Measurements from ENCODE around the gene VPS52. TPM values are rescaled to one million over a fixed set of nuclear protein-coding genes. Genes with fewer than 3 reads are reported as not detected.

VPS52 gene
- total RNA-seq, 1 experiment from 2014 or later: 58.2 TPM

DNA sequence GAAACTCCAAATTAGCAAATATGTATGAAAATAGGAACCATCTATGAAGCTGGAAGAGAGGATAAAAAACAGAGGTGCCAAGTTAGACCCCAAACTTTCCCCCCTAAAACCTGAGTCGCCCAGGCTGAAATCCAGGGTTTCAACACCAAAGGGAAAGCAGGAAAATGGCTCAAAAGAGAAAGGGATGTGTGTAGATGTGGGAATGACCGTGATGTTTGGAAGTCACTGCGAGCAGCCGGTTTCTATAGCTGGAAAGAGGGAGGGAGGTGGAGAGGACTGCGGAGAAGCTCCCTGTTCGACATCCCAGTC, 58.9 kb downstream of the VPS52 start:
- RAD21 ChIA-PET (ENCODE audit: low non-redundant PET in 1 of 2, low total read pairs in 2 of 2, uncharacterized antibody in 2 of 2, unreplicated experiment in 2 of 2): no interaction called here
- Histone ChIP-seq H3K36me3 (ENCODE audit: control insufficient read depth in 1 of 2, insufficient read depth in 2 of 2, low read length in 2 of 2) (peaks cover 10 to 15% of the 10 kb centered on the region in 2 experiments; a peak in 3 of 4 replicates), H3K9me3 (ENCODE audit: control insufficient read depth in 1 of 2, insufficient read depth in 1 of 2, low read depth in 1 of 2, low read length in 2 of 2) (no peaks in the 10 kb centered on the region), H3K9ac (ENCODE audit: low read length) (no peak overlapping the region), H3K9me2 (ENCODE audit: insufficient read depth) (no peaks in the 10 kb centered on the region), H3K4me1 (ENCODE audit: control insufficient read depth in 1 of 2, insufficient read depth in 2 of 2, low read length in 2 of 2) (peaks cover 2 to 8% of the 10 kb centered on the region in 2 experiments; a peak in 1 of 4 replicates), H4K20me1 (ENCODE audit: insufficient read depth) (no peaks in the 10 kb centered on the region), H3K27me3 (ENCODE audit: insufficient read depth, low read length) (no peaks in the 10 kb centered on the region), H3K27ac (ENCODE audit: low read depth, low read length) (no peak overlapping the region), H3K79me2 (ENCODE audit: insufficient read depth, low read length) (peaks cover 15% of the 10 kb centered on the region), H3K4me2 (ENCODE audit: low read length) (no peak overlapping the region), H2AFZ (ENCODE audit: low read depth, low read length, poor library complexity, severe bottlenecking) (no peak overlapping the region), H3K4me3 (replicated peaks in 1 of 2; ENCODE audit: low read depth in 1 of 2, low read length in 2 of 2) (no peak overlapping the region)
- DNase-seq (ENCODE audit: low read depth, low spot score): no peak
- intact Hi-C loops (cut with micrococcal nuclease): no loop called here
- no TSS peak for BruUV-seq (replicated peaks)
- ATAC-seq: no peak
- TF ChIP-seq EGR1 (IDR thresholded peaks at IDR 0.05; ENCODE audit: low read depth): no peak
- TF ChIP-seq, protein P1, sequence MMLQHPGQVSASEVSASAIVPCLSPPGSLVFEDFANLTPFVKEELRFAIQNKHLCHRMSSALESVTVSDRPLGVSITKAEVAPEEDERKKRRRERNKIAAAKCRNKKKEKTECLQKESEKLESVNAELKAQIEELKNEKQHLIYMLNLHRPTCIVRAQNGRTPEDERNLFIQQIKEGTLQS (IDR thresholded peaks at IDR 0.05): no peak
- TF ChIP-seq, protein P2, sequence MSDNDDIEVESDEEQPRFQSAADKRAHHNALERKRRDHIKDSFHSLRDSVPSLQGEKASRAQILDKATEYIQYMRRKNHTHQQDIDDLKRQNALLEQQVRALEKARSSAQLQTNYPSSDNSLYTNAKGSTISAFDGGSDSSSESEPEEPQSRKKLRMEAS (IDR thresholded peaks at IDR 0.05): no peak
- TF ChIP-seq, protein P3, sequence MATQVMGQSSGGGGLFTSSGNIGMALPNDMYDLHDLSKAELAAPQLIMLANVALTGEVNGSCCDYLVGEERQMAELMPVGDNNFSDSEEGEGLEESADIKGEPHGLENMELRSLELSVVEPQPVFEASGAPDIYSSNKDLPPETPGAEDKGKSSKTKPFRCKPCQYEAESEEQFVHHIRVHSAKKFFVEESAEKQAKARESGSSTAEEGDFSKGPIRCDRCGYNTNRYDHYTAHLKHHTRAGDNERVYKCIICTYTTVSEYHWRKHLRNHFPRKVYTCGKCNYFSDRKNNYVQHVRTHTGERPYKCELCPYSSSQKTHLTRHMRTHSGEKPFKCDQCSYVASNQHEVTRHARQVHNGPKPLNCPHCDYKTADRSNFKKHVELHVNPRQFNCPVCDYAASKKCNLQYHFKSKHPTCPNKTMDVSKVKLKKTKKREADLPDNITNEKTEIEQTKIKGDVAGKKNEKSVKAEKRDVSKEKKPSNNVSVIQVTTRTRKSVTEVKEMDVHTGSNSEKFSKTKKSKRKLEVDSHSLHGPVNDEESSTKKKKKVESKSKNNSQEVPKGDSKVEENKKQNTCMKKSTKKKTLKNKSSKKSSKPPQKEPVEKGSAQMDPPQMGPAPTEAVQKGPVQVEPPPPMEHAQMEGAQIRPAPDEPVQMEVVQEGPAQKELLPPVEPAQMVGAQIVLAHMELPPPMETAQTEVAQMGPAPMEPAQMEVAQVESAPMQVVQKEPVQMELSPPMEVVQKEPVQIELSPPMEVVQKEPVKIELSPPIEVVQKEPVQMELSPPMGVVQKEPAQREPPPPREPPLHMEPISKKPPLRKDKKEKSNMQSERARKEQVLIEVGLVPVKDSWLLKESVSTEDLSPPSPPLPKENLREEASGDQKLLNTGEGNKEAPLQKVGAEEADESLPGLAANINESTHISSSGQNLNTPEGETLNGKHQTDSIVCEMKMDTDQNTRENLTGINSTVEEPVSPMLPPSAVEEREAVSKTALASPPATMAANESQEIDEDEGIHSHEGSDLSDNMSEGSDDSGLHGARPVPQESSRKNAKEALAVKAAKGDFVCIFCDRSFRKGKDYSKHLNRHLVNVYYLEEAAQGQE (IDR thresholded peaks at IDR 0.05; ENCODE audit: low read depth): no peak
- CTCF ChIA-PET: no interaction called here
- POLR2A ChIA-PET: no interaction called here

Measured in HCT116 (cell line).